ENCODE results near the gene INSIG1. TPM values are rescaled to one million over a fixed set of nuclear protein-coding genes. Genes with fewer than 3 reads are reported as not detected.

Gene INSIG1
- total and polyA plus RNA-seq, 4 donors: 54.2 to 264 (median 119) TPM

- no peaks in the 10 kb centered on the region for H3K36me3 ChIP-seq (ENCODE audit: control insufficient read depth in 4 of 4, insufficient read depth in 4 of 4, low read length in 4 of 4)
- H3K9me3 ChIP-seq (ENCODE audit: control insufficient read depth in 4 of 4, insufficient read depth in 3 of 4, low read length in 3 of 4): no peaks in the 10 kb centered on the region
- H3K4me3 ChIP-seq: no peak overlapping the region
- no peak for ATAC-seq (ENCODE audit: insufficient read depth, low FRiP score)
- TF ChIP-seq CTCF (IDR thresholded peaks at IDR 0.05; ENCODE audit: control extremely low read depth, extremely low read depth): no peak
- no peak overlapping the region for H3K27ac ChIP-seq (ENCODE audit: low read depth in 1 of 2, low read length in 1 of 2)
- 78 to 93% methylated on average over 7 of the region's 7 CpGs for WGBS, 2 donors
- peaks cover 0 to 5% (median 0%) of the 10 kb centered on the region in 5 donors for H3K4me1 ChIP-seq (ENCODE audit: control insufficient read depth in 5 of 5, insufficient read depth in 5 of 5, low read length in 5 of 5)
- H3K27me3 ChIP-seq (ENCODE audit: control insufficient read depth in 3 of 3, insufficient read depth in 3 of 3, low read length in 2 of 3): peaks cover 0 to 7% (median 3%) of the 10 kb centered on the region in 3 donors
- no peak for DNase-seq
- no peak overlapping the region for H3K9ac ChIP-seq (ENCODE audit: insufficient read depth in 1 of 2, low read length in 2 of 2)
These were observed 45.5 kb downstream of the INSIG1 start for GRCh38 chr7:155343150-155343549.

- no peaks in the 10 kb centered on the region for H3K9me3 ChIP-seq (ENCODE audit: control insufficient read depth in 4 of 4, insufficient read depth in 3 of 4, low read length in 3 of 4)
- no peak for TF ChIP-seq CTCF (IDR thresholded peaks at IDR 0.05; ENCODE audit: control extremely low read depth, extremely low read depth)
- ATAC-seq (ENCODE audit: insufficient read depth, low FRiP score): no peak
- WGBS, 2 donors: 86 to 89% methylated on average over 11 of the region's 11 CpGs
- peaks cover 0 to 8% (median 3%) of the 10 kb centered on the region in 3 donors for H3K27me3 ChIP-seq (ENCODE audit: control insufficient read depth in 3 of 3, insufficient read depth in 3 of 3, low read length in 2 of 3)
- H3K9ac ChIP-seq (ENCODE audit: insufficient read depth in 1 of 2, low read length in 2 of 2): no peak overlapping the region
- H3K27ac ChIP-seq (ENCODE audit: low read depth in 1 of 2, low read length in 1 of 2): no peak overlapping the region
- peaks cover 0 to 5% (median 0%) of the 10 kb centered on the region in 5 donors for H3K4me1 ChIP-seq (ENCODE audit: control insufficient read depth in 5 of 5, insufficient read depth in 5 of 5, low read length in 5 of 5)
- no peak for DNase-seq
- no peaks in the 10 kb centered on the region for H3K36me3 ChIP-seq (ENCODE audit: control insufficient read depth in 4 of 4, insufficient read depth in 4 of 4, low read length in 4 of 4)
- no peak overlapping the region for H3K4me3 ChIP-seq
These were observed 46.0 kb downstream of the INSIG1 start for GRCh38 chr7:155343661-155344121.

- DNase-seq: no peak
- Histone ChIP-seq H3K4me3 (no peak overlapping the region), H3K9me3 (ENCODE audit: control insufficient read depth in 4 of 4, insufficient read depth in 3 of 4, low read length in 3 of 4) (no peaks in the 10 kb centered on the region), H3K27me3 (ENCODE audit: control insufficient read depth in 3 of 3, insufficient read depth in 3 of 3, low read length in 2 of 3) (peaks cover 0 to 13% (median 5%) of the 10 kb centered on the region in 3 donors), H3K9ac (ENCODE audit: insufficient read depth in 1 of 2, low read length in 2 of 2) (no peak overlapping the region), H3K27ac (ENCODE audit: low read depth in 1 of 2, low read length in 1 of 2) (no peak overlapping the region), H3K36me3 (ENCODE audit: control insufficient read depth in 4 of 4, insufficient read depth in 4 of 4, low read length in 4 of 4) (no peaks in the 10 kb centered on the region), H3K4me1 (ENCODE audit: control insufficient read depth in 5 of 5, insufficient read depth in 5 of 5, low read length in 5 of 5) (peaks cover 0 to 5% (median 0%) of the 10 kb centered on the region in 5 donors)
- 42 to 47% methylated on average over 16 of the region's 16 CpGs for WGBS, 2 donors
- no peak for ATAC-seq (ENCODE audit: insufficient read depth, low FRiP score)
- TF ChIP-seq CTCF (IDR thresholded peaks at IDR 0.05; ENCODE audit: control extremely low read depth, extremely low read depth): no peak
These were observed 46.6 kb downstream of the INSIG1 start for GRCh38 chr7:155344270-155344617.
